Adrenal gland (tissue), 5 donors: ENCODE data around the gene LRCH4.

Source experiments
- POLR2A ChIP-seq, 2 donors: fragments of 450-650 bp; IDR thresholded peaks; one replicate each; pipeline ENCODE4 v1.6.1; 2017; ENCODE audit warnings: antibody characterized with exemption in 2 of 2, mild to moderate bottlenecking in 2 of 2, moderate library complexity in 1 of 2
- TF ChIP-seq, protein P1 (sequence below), 6 experiments: fragments of 450-650 bp in 4 of 6; fragments of 200-600 bp in 2 of 6; sonication (generic) in 1 of 6; IDR thresholded peaks; 1 replicate in 5 of 6; 2 replicates in 1 of 6; pipeline versions ENCODE4 v1.5.1 to v1.8.0; 2016 to 2021; ENCODE audit warnings: antibody characterized with exemption in 6 of 6, mild to moderate bottlenecking in 2 of 6, moderate library complexity in 1 of 6
- donor health status: DM: no; HTN: no; CAD: no.

- TF ChIP-seq, protein P1, sequence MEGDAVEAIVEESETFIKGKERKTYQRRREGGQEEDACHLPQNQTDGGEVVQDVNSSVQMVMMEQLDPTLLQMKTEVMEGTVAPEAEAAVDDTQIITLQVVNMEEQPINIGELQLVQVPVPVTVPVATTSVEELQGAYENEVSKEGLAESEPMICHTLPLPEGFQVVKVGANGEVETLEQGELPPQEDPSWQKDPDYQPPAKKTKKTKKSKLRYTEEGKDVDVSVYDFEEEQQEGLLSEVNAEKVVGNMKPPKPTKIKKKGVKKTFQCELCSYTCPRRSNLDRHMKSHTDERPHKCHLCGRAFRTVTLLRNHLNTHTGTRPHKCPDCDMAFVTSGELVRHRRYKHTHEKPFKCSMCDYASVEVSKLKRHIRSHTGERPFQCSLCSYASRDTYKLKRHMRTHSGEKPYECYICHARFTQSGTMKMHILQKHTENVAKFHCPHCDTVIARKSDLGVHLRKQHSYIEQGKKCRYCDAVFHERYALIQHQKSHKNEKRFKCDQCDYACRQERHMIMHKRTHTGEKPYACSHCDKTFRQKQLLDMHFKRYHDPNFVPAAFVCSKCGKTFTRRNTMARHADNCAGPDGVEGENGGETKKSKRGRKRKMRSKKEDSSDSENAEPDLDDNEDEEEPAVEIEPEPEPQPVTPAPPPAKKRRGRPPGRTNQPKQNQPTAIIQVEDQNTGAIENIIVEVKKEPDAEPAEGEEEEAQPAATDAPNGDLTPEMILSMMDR (IDR thresholded peaks at IDR 0.05): no peak
- peak in 1 of 2 donors; percentile 56 for TF ChIP-seq POLR2A (IDR thresholded peaks at IDR 0.05)
Measured at GRCh38 chr7:100584683-100585510, 1.0 kb downstream of the LRCH4 start.
